ENCODE measurements around the gene PIK3R5. TPM values are rescaled to one million over a fixed set of nuclear protein-coding genes. Genes with fewer than 3 reads are reported as not detected.

Gene PIK3R5
- total RNA-seq, 4 donors from 2014 or later, result 17.8 to 62.1 (median 22.5) TPM

- H3K36me3 ChIP-seq, result peaks cover 0 to 8% (median 0%) of the 10 kb centered on the region in 3 donors
- no peak overlapping the region for H3K4me3 ChIP-seq
- no peaks in the 10 kb centered on the region for H3K27me3 ChIP-seq
- 91 to 92% methylated on average over 7 of the region's 7 CpGs for whole genome bisulfite sequencing, 2 donors
- H3K9me3 ChIP-seq, result no peaks in the 10 kb centered on the region
- H3K27ac ChIP-seq, result no peak overlapping the region
- H3K4me1 ChIP-seq, result no peaks in the 10 kb centered on the region
- TF ChIP-seq CTCF (IDR thresholded peaks at IDR 0.05) (no peak), POLR2A (IDR thresholded peaks at IDR 0.05) (no peak), EP300 (IDR thresholded peaks at IDR 0.05) (no peak)
- no peak for DNase-seq (ENCODE audit: low spot score in 2 of 2)
Measured at GRCh38 chr17:8881606-8882005, 83.9 kb downstream of the PIK3R5 start.

- Histone ChIP-seq H3K4me1 (no peaks in the 10 kb centered on the region), H3K36me3 (peaks cover 0 to 5% (median 0%) of the 10 kb centered on the region in 3 donors), H3K4me3 (no peak overlapping the region), H3K27me3 (no peaks in the 10 kb centered on the region), H3K27ac (no peak overlapping the region), H3K9me3 (no peaks in the 10 kb centered on the region)
- DNase-seq (ENCODE audit: low spot score in 2 of 2), result no peak
- TF ChIP-seq POLR2A (IDR thresholded peaks at IDR 0.05), result no peak
- no peak for TF ChIP-seq EP300 (IDR thresholded peaks at IDR 0.05)
- no peak for TF ChIP-seq CTCF (IDR thresholded peaks at IDR 0.05)
- 81 to 83% methylated on average over 4 to 7 of the region's 7 CpGs for WGBS, 2 donors
Measured at GRCh38 chr17:8880466-8880865, 85.0 kb downstream of the PIK3R5 start.

- Histone ChIP-seq H3K36me3 (peaks cover 0 to 5% (median 0%) of the 10 kb centered on the region in 3 donors), H3K4me3 (no peak overlapping the region), H3K9me3 (no peaks in the 10 kb centered on the region), H3K27me3 (no peaks in the 10 kb centered on the region), H3K27ac (no peak overlapping the region), H3K4me1 (peaks cover 0 to under 1% (median 0%) of the 10 kb centered on the region in 4 donors)
- TF ChIP-seq POLR2A (IDR thresholded peaks at IDR 0.05), result no peak
- TF ChIP-seq EP300 (IDR thresholded peaks at IDR 0.05), result no peak
- TF ChIP-seq CTCF (IDR thresholded peaks at IDR 0.05), result no peak
- WGBS, 2 donors, result 59% methylated on average over 7 of the region's 7 CpGs
- no peak for DNase-seq (ENCODE audit: low spot score in 2 of 2)
Measured at GRCh38 chr17:8879410-8879809, 86.1 kb downstream of the PIK3R5 start.

GRCh38 chr17:8877984-8878383 is 87.5 kb downstream of the PIK3R5 start:
- Histone ChIP-seq H3K9me3 (no peaks in the 10 kb centered on the region), H3K4me1 (peaks cover 0 to 14% (median 0%) of the 10 kb centered on the region in 4 donors), H3K4me3 (no peak overlapping the region), H3K27ac (no peak overlapping the region), H3K36me3 (peaks cover 0 to 5% (median 0%) of the 10 kb centered on the region in 3 donors), H3K27me3 (peaks cover 0 to 11% of the 10 kb centered on the region in 2 donors)
- 73 to 76% methylated on average over 4 of the region's 4 CpGs for WGBS, 2 donors
- TF ChIP-seq EP300 (IDR thresholded peaks at IDR 0.05) (no peak), CTCF (IDR thresholded peaks at IDR 0.05) (no peak), POLR2A (IDR thresholded peaks at IDR 0.05) (no peak)
- DNase-seq (ENCODE audit: low spot score in 2 of 2), result no peak

- Histone ChIP-seq H3K4me1 (peaks cover 0 to 14% (median 0%) of the 10 kb centered on the region in 4 donors), H3K36me3 (peaks cover 0 to 3% (median 0%) of the 10 kb centered on the region in 3 donors), H3K27ac (no peak overlapping the region), H3K4me3 (no peak overlapping the region), H3K9me3 (no peaks in the 10 kb centered on the region), H3K27me3 (peaks cover 0 to 11% of the 10 kb centered on the region in 2 donors)
- no peak for TF ChIP-seq POLR2A (IDR thresholded peaks at IDR 0.05)
- TF ChIP-seq EP300 (IDR thresholded peaks at IDR 0.05), result no peak
- no peak for TF ChIP-seq CTCF (IDR thresholded peaks at IDR 0.05)
- 76 to 85% methylated on average over 5 of the region's 5 CpGs for WGBS, 2 donors
- no peak for DNase-seq (ENCODE audit: low spot score in 2 of 2)
Measured at GRCh38 chr17:8875957-8876356, 89.5 kb downstream of the PIK3R5 start.

Data from tibial nerve (tissue), 4 donors.